DOHH2 (cell line): ENCODE results near the gene FGF22.
"Not testable (repeated sequence)": the region's sequence is repeated elsewhere in the genome, so short reads cannot be mapped to it uniquely, and the experiment has no call there.

Experiments used
- H3F3A ChIP-seq: fragments of 200-600 bp; sonication (generic), shearing (Covaris generic); 2 replicates; pipeline ENCODE4 v1.6.0; 2016; ENCODE audit warnings: antibody characterized with exemption, mild to moderate bottlenecking; ENCODE audit not compliant: control insufficient read depth, insufficient read depth
- H3K27ac ChIP-seq: fragments of 200-600 bp; sonication (generic); 2 replicates; pipeline ENCODE4 v1.5.1; 2014; ENCODE audit warnings: low read depth, mild to moderate bottlenecking, low read length, moderate library complexity
- H3K27me3 ChIP-seq: fragments of 200-600 bp; sonication (generic); 2 replicates; pipeline ENCODE4 v1.6.1; 2014; ENCODE audit warnings: mild to moderate bottlenecking, low read length, mixed read lengths; ENCODE audit not compliant: control insufficient read depth
- H3K36me3 ChIP-seq: fragments of 200-600 bp; sonication (generic); 2 replicates; pipeline ENCODE4 v1.6.1; 2014; ENCODE audit warnings: mild to moderate bottlenecking, low read length, moderate library complexity, mixed read lengths; ENCODE audit not compliant: control insufficient read depth
- H3K4me1 ChIP-seq: fragments of 200-600 bp; sonication (generic); 2 replicates; pipeline ENCODE4 v1.6.1; 2014; ENCODE audit warnings: mild to moderate bottlenecking, low read length, mixed read lengths; ENCODE audit not compliant: control insufficient read depth
- H3K4me2 ChIP-seq: fragments of 200-600 bp; sonication (generic); 2 replicates; pipeline ENCODE4 v1.6.0; 2014; ENCODE audit warnings: mild to moderate bottlenecking, low read length, moderate library complexity
- H3K4me3 ChIP-seq: fragments of 200-600 bp; sonication (generic); 2 replicates; pipeline ENCODE4 v1.5.1; 2014; ENCODE audit warnings: mild to moderate bottlenecking, low read length, mixed read lengths
- H3K79me2 ChIP-seq: fragments of 200-600 bp; sonication (generic); 2 replicates; pipeline ENCODE4 v1.6.1; 2014; ENCODE audit warnings: mild to moderate bottlenecking, low read length, mixed read lengths; ENCODE audit not compliant: control insufficient read depth
- H3K9me2 ChIP-seq: fragments of 200-600 bp; sonication (generic); replicated peaks from 2 replicates; pipeline ENCODE4 v1.6.1; 2014; ENCODE audit warnings: mild to moderate bottlenecking, low read length, mixed read lengths; ENCODE audit not compliant: control insufficient read depth
- H3K9me3 ChIP-seq: fragments of 200-600 bp; sonication (generic); 2 replicates; pipeline ENCODE4 v1.6.1; 2014; ENCODE audit warnings: antibody characterized with exemption, low read length, mixed read lengths; ENCODE audit not compliant: control insufficient read depth, insufficient read depth
- H4K20me1 ChIP-seq: fragments of 200-600 bp; sonication (generic); 2 replicates; pipeline ENCODE4 v1.6.0; 2014; ENCODE audit warnings: low read depth, mild to moderate bottlenecking, antibody characterized with exemption, low read length, moderate library complexity; ENCODE audit not compliant: control insufficient read depth, insufficient read depth
- EZH2phosphoT487 ChIP-seq: fragments of 200-600 bp; sonication (generic); IDR thresholded peaks from 2 replicates; pipeline ENCODE4 v1.6.1; 2017; ENCODE audit warnings: borderline replicate concordance, mild to moderate bottlenecking, antibody characterized with exemption, low read length, moderate library complexity, mixed read lengths
- TF ChIP-seq, protein P1 (sequence below): fragments of 200-600 bp; sonication (generic); IDR thresholded peaks from one replicate; pipeline ENCODE4 v1.5.1; 2014; ENCODE audit warnings: antibody characterized with exemption, mild to moderate bottlenecking, low read depth, low read length; ENCODE audit not compliant: poor library complexity, severe bottlenecking

Gene FGF22

GRCh38 chr19:628168-628567, 11.5 kb upstream of the FGF22 start:
- TF ChIP-seq, protein P1, sequence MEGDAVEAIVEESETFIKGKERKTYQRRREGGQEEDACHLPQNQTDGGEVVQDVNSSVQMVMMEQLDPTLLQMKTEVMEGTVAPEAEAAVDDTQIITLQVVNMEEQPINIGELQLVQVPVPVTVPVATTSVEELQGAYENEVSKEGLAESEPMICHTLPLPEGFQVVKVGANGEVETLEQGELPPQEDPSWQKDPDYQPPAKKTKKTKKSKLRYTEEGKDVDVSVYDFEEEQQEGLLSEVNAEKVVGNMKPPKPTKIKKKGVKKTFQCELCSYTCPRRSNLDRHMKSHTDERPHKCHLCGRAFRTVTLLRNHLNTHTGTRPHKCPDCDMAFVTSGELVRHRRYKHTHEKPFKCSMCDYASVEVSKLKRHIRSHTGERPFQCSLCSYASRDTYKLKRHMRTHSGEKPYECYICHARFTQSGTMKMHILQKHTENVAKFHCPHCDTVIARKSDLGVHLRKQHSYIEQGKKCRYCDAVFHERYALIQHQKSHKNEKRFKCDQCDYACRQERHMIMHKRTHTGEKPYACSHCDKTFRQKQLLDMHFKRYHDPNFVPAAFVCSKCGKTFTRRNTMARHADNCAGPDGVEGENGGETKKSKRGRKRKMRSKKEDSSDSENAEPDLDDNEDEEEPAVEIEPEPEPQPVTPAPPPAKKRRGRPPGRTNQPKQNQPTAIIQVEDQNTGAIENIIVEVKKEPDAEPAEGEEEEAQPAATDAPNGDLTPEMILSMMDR = peak; percentile 57
- no peak for TF ChIP-seq EZH2phosphoT487
- Histone ChIP-seq H3K36me3 (peaks cover 52% of the 10 kb centered on the region), H3K27me3 (no peaks in the 10 kb centered on the region), H3K9me2 (no peaks in the 10 kb centered on the region), H3K4me1 (peaks cover 8% of the 10 kb centered on the region), H3K4me3 (no peak overlapping the region), H4K20me1 (peaks cover 4% of the 10 kb centered on the region; the same call in 1 of the 2 replicates), H3F3A (no peaks in the 10 kb centered on the region), H3K79me2 (peaks cover 53% of the 10 kb centered on the region), H3K9me3 (no peaks in the 10 kb centered on the region), H3K27ac (no peak overlapping the region), H3K4me2 (no peak overlapping the region)

GRCh38 chr19:629515-629914, 10.2 kb upstream of the FGF22 start:
- not testable (repeated sequence) for H4K20me1 ChIP-seq, H3K9me3 ChIP-seq, H3K4me3 ChIP-seq, H3K4me2 ChIP-seq, H3K27me3 ChIP-seq, H3K9me2 ChIP-seq, H3K27ac ChIP-seq, H3F3A ChIP-seq
- peaks cover 16% of the 10 kb centered on the region for H3K4me1 ChIP-seq
- H3K79me2 ChIP-seq = peaks cover 61% of the 10 kb centered on the region
- H3K36me3 ChIP-seq = peaks cover 40% of the 10 kb centered on the region

DNA sequence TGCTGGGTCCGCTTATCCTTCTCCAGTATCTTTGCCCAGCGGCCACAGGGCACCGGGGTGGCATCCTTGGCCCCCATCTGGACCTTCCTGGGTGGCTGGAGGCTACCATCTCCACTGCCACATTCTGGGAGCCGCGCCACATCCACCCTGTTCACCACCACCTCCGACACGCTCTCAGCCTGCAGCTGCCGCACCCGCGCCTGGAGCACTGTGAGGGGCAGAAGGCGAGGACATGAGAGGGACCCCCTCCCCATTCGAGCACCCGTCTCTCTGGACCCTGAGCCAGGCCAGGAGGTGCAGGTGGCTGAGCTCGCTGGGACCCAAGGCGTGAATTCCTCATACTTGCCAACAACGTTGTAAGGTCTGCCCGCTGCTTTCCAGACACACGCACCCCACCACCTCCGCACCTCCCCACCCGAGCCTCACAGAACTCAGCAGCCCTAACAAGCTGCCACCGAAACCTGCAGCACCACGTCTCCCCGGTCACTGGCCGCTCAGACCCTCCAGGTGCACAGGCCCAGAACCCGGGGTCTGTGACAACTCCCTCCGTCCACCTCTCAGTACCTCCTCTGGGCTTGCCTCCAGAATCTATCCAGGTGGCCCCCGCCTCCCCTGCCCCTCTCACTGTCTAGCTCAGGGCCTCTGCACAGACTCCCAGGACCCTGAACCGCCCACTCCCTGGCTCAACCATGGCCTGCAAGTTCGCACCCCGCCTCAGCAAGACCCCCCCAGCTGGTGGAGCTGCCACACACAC, 9.5 kb upstream of the FGF22 start:
- Histone ChIP-seq H3K4me3 (no peak overlapping the region), H3K4me2 (no peak overlapping the region), H3K27me3 (no peaks in the 10 kb centered on the region), H3K27ac (no peak overlapping the region), H3K4me1 (peaks cover 16% of the 10 kb centered on the region), H3F3A (no peaks in the 10 kb centered on the region), H3K9me2 (no peaks in the 10 kb centered on the region), H3K36me3 (peaks cover 39% of the 10 kb centered on the region), H3K9me3 (no peaks in the 10 kb centered on the region), H4K20me1 (peaks cover 4% of the 10 kb centered on the region; the same call in 1 of the 2 replicates), H3K79me2 (peaks cover 61% of the 10 kb centered on the region)
- TF ChIP-seq, protein P1 = no peak
- TF ChIP-seq EZH2phosphoT487 = no peak

DNA sequence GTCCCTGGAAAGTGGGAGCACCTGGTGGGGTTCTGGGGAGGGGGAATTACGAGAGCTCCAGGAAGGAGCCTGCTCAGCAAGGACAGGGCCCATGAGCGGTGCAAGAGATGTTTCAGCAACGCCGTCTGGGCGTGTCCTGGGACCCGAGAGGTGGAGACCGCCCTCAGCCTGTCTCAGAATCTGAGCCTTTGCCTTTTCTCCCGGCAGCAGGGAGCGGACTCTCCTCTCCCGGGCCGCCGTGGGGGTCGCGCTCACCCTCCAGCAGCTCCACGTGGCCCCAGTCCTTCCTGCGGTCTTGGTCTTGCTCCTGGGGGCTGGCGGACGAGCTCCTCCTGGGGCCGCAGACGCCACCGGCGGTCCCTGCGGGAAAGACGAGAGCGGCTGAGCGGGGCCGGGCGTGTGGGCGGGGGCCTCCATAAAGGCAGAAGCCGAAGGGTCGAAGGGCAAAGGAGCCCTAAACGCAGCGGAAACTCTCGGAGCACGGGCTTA, 7.1 kb upstream of the FGF22 start:
- TF ChIP-seq, protein P1 = no peak
- TF ChIP-seq EZH2phosphoT487 = no peak
- peak overlapping the region; percentile 88 for H3K4me2 ChIP-seq
- peak overlapping the region; percentile 44 for H3K27ac ChIP-seq
- H3F3A ChIP-seq = no peaks in the 10 kb centered on the region; the same call in 1 of the 2 replicates
- H3K4me3 ChIP-seq = peak overlapping the region; percentile 98
- H3K9me2 ChIP-seq = no peaks in the 10 kb centered on the region
- H3K9me3 ChIP-seq = no peaks in the 10 kb centered on the region
- H4K20me1 ChIP-seq = peaks cover 4% of the 10 kb centered on the region; the same call in 1 of the 2 replicates
- H3K79me2 ChIP-seq = peaks cover 57% of the 10 kb centered on the region
- peaks cover 2% of the 10 kb centered on the region; the same call in 1 of the 2 replicates for H3K27me3 ChIP-seq
- peaks cover 36% of the 10 kb centered on the region for H3K36me3 ChIP-seq
- peaks cover 27% of the 10 kb centered on the region for H3K4me1 ChIP-seq
